Adrenal gland (tissue), 5 donors: ENCODE results near the gene TUBB2B.

Experiments
- POLR2A ChIP-seq, 2 donors: fragments of 450-650 bp; IDR thresholded peaks; one replicate each; pipeline ENCODE4 v1.6.1; 2017; ENCODE audit warnings: antibody characterized with exemption in 2 of 2, mild to moderate bottlenecking in 2 of 2, moderate library complexity in 1 of 2
- TF ChIP-seq, protein P1 (sequence below), 6 experiments: fragments of 450-650 bp in 4 of 6; fragments of 200-600 bp in 2 of 6; sonication (generic) in 1 of 6; IDR thresholded peaks; 1 replicate in 5 of 6; 2 replicates in 1 of 6; pipeline versions ENCODE4 v1.5.1 to v1.8.0; 2016 to 2021; ENCODE audit warnings: antibody characterized with exemption in 6 of 6, mild to moderate bottlenecking in 2 of 6, moderate library complexity in 1 of 6
- donor health status: DM: no; HTN: no; CAD: no.

DNA sequence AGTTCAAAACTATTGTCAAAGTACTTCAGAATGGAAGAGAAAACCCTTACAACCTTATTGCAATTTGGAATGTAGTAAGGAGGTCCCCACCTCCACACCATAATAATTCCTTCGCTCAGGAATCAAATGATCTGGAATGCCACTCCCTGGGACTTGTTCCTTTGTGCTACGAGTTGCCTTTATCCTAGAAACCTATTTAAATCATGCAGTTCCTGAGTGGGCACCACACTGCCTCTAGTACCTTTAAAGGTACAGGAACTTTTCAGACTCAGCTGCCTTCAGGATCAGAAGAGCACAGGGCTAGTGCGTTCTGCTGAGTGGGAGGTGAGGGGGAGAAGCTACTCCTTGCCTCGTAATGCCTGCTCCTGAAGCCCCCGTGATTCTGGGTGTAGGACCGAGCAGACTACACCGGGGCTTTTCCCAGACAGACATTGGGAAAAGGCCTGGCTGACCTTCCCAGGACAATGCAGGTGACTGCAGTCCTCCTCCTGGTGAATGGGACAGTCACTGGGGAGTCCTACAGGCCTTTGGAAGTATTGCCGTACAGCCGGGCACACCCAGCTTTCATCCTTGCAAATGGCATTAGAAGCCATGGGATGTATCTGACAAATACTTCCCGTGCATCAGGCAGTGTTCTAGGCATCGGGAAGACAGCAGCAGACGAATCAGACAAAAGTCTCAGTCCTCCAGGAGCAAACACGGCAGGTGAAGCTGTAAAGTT lies 11.8 kb upstream of the TUBB2B start:
- TF ChIP-seq POLR2A (IDR thresholded peaks at IDR 0.05): no peak
- TF ChIP-seq, protein P1, sequence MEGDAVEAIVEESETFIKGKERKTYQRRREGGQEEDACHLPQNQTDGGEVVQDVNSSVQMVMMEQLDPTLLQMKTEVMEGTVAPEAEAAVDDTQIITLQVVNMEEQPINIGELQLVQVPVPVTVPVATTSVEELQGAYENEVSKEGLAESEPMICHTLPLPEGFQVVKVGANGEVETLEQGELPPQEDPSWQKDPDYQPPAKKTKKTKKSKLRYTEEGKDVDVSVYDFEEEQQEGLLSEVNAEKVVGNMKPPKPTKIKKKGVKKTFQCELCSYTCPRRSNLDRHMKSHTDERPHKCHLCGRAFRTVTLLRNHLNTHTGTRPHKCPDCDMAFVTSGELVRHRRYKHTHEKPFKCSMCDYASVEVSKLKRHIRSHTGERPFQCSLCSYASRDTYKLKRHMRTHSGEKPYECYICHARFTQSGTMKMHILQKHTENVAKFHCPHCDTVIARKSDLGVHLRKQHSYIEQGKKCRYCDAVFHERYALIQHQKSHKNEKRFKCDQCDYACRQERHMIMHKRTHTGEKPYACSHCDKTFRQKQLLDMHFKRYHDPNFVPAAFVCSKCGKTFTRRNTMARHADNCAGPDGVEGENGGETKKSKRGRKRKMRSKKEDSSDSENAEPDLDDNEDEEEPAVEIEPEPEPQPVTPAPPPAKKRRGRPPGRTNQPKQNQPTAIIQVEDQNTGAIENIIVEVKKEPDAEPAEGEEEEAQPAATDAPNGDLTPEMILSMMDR (IDR thresholded peaks at IDR 0.05): no peak
